ENCODE results near the gene C21orf91. TPM values are rescaled to one million over a fixed set of nuclear protein-coding genes. Genes with fewer than 3 reads are reported as not detected.

Gene C21orf91
- 10 to 100 TPM; 28.9 to 32.6 (median 29.1) TPM for polyA plus RNA-seq (ENCODE audit: insufficient read length in 3 of 3)

DNA sequence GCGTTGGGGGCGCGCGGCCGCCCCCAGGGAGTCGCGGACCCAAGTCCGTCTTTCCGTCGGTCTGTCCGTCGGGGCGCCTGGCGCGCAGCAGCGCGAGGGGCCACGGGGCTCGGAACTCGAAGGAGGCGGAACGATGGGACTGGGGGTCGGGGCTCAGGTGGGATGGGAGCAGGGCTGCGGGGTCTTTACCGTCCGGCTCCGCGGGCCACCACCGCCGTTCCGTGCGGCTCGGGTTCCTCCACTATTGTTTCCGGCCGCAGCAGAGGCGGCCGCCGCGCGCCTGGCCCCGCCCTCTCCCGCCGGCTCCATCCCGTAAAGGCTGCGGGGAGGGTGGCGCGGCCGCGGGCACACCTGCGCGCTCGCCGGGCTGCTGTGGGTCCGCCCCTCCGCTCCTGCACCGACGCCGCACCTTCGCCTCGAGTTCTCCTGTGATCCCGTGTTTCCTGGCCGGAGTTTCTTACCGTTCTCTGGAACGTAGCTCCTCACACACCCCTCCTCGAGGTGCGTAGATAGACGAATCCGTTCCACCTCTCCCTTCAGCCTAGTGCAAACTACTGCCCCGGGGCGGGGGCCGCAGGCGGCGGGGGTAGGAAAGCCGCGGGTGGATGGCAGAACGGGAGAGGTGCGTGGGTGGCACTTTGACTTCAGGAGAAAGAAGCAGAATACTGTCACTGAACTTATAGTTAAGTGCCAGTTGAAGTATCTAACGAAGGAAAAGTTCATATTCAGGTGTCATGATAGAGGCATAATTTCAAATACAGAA is at the start of gene C21orf91:
TSS of gene C21orf91 (minus strand) at position 243 of the 763 bp plus-strand sequence. CDS start 1,038 bp downstream, outside the sequence.
- peak; percentile 73 to 83 (median 79) for DNase-seq (ENCODE audit: low read depth in 3 of 3, low spot score in 2 of 3)

DNA sequence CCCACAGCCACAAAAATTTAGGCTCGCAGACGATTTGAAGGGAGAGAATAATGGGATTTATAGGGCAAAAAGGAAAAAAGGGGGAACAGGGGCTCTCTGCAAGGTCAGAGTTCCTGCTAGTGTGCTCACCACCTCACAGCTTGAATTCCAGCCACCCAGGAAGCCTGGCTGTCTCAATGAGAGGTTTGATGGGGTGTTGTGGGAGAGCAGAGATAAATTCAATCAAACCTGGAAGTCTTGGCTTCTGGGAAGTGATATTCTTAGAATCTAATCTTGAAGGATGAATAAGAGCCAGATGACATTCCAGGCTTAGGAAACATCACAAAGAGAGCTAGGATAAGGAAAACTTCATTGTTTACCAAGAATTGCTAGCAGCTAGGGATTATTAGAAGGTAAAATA is 47.4 kb upstream of the C21orf91 start:
- DNase-seq (ENCODE audit: low read depth in 3 of 3, low spot score in 2 of 3): no peak

DNA sequence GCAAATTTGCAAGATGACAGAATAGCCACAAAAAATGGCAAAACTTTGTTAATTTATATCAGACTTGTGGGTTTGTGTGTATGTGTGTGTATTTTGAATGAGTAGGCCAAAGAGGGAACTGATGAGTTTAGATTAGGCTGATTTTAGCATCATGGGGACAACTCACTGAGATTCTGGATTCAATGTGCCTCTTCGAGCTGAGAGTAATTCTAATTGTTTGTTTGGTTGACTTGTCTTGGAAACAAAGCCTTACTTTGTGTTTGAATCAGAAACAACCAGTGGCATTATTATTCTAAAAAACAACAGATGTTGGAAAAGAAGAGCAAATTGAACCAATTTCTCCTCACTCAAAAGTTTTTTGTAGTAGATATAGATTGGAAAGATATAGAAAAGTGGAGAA is 40.5 kb upstream of the C21orf91 start:
- DNase-seq (ENCODE audit: low read depth in 3 of 3, low spot score in 2 of 3): no peak

DNA sequence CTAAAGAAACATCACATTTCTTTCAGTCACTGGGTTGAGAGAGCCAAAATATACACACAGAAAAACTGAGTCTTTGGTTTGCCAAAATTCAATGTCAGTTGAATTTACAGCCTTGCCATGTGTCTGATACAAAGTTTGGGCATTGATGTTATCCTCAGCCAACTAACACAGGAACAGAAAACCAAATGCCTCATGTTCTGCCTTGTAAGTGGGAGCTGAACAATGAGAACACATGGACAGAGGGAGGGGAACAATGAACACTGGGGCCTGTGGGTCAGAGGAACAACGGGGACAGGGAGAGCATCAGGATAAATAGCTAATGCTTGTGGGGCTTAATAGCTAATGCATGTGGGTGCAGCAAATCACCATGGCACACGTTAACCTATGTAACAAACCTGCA is 39.6 kb upstream of the C21orf91 start:
- DNase-seq (ENCODE audit: low read depth in 3 of 3, low spot score in 2 of 3): no peak

DNA sequence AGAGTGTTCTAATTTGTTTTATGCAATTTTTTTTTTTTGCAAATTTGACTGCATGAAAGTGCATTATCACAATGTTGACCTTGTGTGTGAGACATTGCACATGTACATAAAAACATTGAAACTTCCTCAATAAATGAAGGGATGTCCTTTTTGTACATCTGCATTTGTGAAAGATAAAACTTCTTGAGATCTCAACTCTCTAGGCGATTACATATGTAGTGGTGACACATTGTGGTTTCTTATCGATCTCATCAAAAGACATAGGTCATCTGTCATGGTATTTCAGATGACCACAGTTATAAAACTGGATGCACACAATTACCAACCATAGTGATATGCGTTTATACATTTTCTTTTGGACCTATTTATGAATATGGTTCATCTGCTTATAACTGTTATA is 35.6 kb upstream of the C21orf91 start:
- no peak for DNase-seq (ENCODE audit: low read depth in 3 of 3, low spot score in 2 of 3)

DNA sequence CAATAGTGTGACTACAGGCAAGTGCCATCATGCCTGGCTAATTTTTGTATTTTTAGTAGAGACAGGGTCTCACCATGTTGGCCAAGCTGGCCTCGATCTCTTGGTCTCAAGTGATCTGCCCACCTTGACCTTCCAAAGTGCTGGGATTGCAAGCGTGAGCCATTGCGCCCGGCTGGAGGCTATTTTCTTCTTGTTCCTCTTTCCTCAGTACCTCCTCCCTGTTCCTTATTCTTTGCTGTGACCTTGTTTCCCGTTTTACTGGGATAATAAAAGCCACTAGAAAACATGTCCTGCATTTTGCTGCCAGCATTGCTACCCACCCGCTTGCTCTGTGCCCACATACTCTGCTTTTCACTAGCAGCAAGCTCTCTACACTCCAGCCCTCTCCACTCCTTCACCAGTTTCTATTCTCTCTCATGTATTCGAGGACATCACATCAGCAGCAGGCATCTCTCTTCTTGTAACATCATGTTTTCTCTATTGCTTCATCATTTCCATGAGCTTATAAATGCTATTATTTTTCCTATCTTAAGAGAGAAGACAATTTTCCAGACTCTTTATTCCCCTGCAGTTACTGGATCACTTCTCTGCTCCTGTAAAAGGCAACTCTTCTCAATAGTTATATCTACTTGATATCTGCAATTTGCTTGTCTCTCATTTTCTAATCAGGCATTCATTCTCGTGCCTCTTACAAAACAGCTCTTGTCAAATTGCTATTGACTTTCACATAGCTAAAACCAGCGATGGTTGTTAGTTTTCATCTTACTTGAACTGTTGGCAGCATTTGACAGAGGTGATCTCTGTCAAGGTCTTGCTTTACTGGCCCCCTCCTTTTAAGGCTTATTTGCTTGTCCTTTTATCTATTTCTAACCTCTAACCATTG is 34.5 kb upstream of the C21orf91 start:
- no peak for DNase-seq (ENCODE audit: low read depth in 3 of 3, low spot score in 2 of 3)

DNA sequence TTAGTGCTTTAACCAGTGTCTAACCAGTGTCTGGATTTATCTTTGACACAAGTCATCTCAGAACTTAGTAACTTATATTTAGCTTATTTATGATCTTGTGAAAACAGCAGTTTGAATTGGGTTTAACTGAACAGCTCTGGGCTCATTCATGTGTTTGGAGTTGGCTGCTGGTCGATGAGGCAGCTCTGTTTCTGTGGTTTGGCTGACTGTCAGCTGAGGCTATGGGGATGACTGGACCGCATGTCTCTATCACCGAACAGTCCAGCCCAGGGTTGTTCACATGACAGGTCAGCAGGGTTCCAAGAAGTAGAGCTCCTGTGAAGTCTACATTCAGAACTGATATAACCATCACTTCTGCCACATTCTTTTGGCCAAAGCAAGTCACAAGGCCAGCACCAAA is 29.1 kb upstream of the C21orf91 start:
- DNase-seq (ENCODE audit: low read depth in 3 of 3, low spot score in 2 of 3): no peak

DNA sequence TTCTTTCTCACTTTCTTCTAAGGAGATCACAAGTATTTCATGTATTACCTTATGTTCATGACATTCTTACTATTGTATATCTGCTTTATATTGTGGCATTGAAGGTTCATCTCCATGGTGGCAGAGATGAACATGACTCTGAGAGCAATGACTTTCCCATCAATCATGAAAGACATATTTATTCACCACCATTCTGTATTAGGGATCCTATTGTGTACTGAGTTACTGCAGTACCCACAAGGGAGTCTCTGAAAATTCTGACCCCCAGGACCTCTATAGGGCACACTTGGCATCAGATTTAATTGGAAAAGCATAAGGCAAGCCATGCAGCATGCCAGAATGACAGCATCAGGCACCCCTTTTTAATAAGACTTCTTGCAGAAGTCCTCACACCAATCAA is 21.9 kb upstream of the C21orf91 start:
- DNase-seq (ENCODE audit: low read depth in 3 of 3, low spot score in 2 of 3): no peak

DNA sequence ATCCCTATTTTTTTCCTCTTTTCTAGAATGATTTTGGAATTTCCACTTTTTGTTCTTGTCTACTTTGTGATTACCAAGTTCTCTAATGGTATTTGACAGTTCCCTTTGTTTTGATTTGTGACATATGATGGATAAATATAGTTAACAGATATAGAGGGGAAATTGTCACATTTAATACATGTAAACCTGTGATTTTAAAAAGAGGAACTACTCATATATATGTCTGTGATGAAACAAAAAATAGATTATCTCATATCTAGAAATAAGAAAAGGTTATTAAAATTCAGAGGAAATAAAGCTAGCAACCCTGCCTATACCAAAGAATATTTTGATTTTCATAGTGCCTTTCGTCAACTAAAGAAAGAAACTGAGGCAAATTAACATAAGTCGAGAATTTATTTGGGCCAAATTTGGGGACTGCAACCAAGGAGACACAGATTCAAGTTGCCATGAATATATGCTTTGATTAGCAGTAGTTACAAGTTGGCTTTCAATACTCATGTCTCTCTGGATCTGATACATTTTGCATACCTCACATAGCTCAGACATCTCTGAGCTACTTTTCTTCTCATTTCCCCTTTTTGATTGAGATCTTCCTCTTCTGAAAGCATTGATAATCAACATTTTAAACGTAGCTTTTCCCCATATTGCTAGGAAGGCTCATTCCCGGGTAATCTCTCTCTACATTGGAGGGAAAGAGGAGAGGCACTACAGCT is 15.6 kb upstream of the C21orf91 start:
- no peak for DNase-seq (ENCODE audit: low read depth in 3 of 3, low spot score in 2 of 3)

DNA sequence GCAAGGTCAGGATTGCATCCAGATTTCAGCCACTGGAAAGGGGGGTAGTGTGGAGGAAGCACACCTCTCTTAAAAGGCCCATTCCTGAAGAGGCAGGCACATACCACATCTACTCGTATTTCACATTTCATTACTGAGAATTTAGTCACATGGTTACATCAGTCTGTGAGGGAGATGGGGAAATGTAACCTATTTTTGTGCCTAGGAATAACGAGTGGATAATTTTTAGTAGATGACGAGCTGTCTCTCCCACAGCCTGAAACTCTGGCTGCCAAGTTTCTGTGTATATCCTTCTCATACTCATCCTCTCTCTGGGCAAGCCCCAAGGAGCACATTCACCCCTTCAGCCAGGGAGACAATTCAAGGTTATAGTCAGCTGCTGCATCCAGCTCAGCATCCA is 10.3 kb upstream of the C21orf91 start:
- DNase-seq (ENCODE audit: low read depth in 3 of 3, low spot score in 2 of 3): no peak

DNA sequence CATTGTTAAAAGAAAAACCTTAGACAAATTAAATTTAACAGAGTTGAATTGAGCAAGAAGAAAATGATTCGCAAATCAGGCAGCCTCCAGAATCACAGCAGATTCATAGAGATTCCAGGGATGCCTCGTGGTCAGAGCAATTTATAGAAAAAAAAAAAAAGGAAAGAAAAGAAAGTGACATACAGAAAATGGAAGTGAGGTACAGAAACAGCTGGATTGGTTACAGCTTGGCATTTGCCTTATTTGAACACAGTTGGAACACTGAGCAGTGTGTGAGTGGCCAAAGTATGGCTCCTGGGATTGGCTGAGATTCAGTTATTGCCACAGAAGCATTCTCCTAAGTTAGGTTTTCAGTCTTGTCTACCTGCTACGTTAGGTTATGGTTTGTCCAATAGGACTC is 9.1 kb upstream of the C21orf91 start:
- DNase-seq (ENCODE audit: low read depth in 3 of 3, low spot score in 2 of 3): no peak

DNA sequence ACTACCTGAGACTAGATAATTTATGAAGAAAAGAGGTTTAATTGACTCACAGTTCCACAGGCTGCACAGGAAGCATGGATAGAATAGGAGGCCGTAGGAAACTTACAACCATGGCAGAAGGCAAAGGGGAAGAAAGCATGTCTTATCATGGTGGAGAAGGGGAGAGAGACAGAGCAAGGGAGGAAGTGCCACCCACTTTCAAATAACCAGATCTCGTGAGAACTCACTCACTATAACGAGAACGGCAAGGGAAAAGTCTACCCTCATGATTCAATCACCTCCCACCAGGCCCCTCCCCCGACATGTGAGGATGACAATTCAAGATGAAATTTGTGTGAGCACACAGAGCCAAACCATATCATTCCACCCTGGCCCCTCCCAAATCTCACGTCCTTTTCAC is 4.7 kb upstream of the C21orf91 start:
- DNase-seq (ENCODE audit: low read depth in 3 of 3, low spot score in 2 of 3): no peak

DNA sequence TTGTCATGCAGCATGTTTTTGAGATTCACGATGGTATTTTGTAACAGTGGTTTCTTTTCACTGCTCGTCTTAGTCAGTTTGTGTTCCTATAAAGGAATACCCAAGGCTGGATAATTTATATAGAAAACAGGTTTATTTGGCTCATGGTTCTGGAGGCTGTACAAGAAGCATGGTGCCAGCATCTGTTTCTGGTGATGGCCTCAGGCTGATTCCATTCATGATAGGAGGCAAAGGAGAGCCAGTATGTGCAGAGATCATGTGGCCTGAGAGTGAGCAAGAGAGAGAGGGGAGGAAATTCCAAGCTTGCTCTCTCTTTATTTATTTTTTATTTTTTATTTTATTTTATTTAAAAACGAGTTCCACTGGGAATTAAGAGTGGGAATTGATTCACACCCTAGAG is 2.0 kb upstream of the C21orf91 start:
- DNase-seq (ENCODE audit: low read depth in 3 of 3, low spot score in 2 of 3): no peak

DNA sequence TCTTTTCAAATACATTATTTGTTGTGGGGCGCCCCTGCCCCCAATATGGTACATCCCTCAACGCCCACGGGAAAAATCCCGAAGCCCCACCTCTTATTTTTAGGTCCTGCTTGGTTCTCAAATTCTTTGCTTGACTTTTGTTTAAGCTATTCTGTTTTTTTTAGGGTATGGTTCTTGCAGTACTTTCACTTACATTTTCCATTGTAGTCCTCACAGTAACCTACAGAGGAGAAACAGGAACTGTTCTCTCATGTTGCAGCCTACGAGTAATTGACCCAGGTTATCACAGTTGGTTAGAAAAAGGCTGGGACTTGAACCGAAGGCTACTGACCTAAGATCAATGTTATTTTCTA is 697 bp upstream of the C21orf91 start:
- no peak for DNase-seq (ENCODE audit: low read depth in 3 of 3, low spot score in 2 of 3)

DNA sequence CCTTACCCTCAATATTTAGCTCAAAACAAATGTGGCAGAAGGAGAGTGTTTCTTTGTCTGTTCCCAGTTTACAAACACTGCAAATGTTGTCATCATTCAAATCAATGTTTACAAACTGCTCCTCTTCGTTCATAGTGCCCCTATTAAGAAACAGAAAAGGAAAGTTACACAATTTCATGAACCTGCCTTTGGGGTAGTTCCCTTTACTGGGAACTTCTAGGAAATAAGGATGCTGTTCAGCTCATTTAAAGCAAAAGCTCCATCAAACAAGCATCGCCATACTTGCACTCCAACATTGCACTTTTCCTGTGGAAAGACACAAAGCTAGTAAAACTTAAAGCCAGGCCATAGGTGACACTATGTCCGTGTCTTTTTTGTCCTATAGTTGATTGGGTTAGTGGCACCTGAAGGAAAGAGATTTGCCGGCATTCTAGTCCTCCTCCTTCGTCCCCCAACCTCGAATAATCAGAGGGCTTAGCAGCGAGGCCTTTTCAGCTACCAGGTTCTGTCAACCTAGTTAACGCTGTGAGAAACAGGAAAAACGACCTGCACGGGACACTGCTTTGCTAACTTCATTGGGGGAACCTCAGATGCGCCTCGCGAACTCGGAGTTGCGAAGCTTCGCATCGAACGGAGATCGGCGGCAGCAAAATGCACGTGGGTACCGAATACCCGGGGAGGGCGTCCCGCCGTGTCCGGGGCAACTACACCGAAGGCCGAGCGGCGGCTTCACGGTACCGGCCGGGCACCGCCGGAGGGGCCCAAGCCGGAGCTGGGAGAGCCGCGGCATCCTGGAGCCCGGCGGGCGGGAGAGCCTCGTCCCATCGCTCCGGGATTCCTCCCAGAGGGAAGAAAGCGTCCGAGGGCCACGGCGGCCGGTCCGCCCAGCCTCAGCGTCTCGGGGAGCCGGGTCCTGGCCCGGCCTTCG is 706 bp downstream of the C21orf91 start:
- DNase-seq (ENCODE audit: low read depth in 3 of 3, low spot score in 2 of 3): peak; percentile 29 to 40 (median 36)

DNA sequence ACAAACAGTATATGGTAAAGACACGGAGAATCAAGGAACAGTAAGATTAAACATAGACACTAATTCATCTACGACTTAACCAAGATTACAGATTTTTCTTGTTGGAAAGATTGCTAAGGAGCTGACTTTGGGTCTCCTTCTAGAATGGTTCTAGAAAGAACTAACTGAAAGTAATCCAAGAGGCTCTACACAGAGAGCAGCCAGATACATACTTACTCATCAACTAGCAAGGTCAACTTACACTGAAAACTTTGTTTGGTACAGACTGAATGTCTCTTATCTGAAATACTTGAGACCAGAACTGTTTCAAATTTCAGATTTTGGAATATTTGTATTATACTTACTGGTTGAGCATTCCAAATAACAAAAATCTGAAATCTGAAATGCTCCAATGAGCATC is 5.8 kb downstream of the C21orf91 start:
- DNase-seq (ENCODE audit: low read depth in 3 of 3, low spot score in 2 of 3): no peak

DNA sequence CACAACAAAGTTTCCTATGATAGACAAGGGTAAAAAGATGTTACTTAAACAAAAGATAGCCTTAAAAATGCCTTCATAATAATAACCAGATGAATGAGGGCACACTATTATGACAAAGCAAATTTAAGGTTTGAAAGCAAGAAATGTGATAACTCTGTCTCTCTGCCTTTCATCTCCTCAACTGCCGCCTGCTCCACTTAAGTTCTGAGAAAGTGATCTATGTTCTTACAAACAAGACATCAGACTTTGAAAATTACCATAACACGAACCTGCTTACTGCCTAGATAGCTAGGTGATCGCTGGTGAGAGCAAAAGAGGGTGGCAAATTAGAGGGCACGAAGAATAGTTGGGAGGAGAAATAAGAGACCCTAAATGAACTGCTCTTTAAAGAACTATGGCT is 13.2 kb downstream of the C21orf91 start:
- no peak for DNase-seq (ENCODE audit: low read depth in 3 of 3, low spot score in 2 of 3)

DNA sequence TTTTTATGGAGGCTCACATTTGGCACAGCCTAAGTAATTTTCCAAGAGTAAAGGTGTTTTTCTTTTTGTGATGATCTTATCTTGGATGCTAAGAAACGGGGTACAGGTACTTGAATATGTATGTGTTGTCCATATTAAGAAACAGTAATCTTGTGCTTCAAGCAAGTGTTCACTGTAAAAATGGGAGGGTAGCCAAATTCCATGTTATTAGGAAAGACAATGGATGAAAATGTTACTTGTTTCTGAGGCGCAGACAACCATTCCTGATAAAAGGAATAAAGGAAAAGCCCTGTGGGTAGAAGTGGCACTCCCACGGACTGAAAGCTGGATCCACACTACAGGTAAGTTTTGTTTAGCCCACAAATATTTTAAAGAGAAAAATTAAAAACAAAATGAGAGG is 15.6 kb downstream of the C21orf91 start:
- DNase-seq (ENCODE audit: low read depth in 3 of 3, low spot score in 2 of 3): no peak

DNA sequence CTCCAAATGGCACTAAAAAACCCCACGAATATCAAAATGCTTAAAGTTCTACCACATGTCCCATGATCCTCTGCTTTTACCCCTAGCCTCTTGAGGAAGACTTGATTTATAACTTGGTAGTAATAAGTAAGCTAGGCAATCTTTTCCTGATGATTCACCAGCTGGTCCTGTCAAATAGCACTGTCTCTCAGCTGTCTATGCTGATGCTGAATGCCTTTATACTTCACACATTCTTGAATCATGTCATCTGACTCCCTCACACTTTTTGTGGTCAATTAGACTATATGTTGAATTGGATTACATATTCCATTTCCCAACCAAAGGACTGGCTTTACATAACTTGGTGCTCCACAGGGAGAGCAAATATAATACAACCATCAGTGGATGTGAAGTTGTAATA is 16.6 kb downstream of the C21orf91 start:
- no peak for DNase-seq (ENCODE audit: low read depth in 3 of 3, low spot score in 2 of 3)

DNA sequence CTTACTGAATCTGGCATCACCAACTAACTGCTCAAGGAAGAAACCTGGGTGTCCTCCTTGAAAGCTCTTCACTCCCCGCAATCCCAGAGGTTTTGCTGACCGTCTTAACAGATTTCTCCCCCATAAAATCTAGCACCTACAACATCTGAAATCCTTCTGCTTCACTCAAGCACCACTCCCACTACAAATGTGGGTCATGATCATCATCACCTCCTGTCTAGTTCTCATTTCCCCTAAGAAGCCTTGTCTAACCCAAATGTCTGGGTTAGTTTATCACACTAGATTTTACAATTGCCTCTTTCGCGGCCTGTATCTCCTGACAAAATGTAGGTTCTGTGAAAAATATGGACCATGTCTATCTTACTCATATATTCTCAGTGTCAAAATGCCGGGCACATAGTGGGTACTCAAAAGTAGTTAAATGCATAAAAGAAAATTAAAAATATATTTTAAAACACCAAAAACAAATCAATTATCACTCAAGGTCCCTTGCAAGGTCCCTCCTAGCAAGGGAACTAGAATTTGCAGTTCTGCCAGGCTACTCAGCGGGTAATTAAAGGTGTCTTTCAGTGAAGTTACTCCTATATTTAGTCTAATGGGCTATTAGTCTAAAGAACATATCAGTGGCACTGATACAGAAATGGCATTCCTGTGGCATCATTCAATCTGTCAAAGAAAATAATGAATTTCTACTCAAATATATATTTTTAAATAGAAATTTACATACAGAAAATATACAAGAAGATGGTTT is 19.6 kb downstream of the C21orf91 start:
- DNase-seq (ENCODE audit: low read depth in 3 of 3, low spot score in 2 of 3): no peak
